ENCODE data around the gene SORBS1. TPM values are rescaled to one million over a fixed set of nuclear protein-coding genes. Genes with fewer than 3 reads are reported as not detected.
A peak's percentile ranks its signal among the peaks of the same experiment; 100 is the strongest.

SORBS1 gene
- total and polyA plus RNA-seq, 9 of the 15 experiments (the other 6 are each of a cell fraction or from before 2014, with no cell fraction given) = 2.0 to 13.3 (median 6.5) TPM

DNA sequence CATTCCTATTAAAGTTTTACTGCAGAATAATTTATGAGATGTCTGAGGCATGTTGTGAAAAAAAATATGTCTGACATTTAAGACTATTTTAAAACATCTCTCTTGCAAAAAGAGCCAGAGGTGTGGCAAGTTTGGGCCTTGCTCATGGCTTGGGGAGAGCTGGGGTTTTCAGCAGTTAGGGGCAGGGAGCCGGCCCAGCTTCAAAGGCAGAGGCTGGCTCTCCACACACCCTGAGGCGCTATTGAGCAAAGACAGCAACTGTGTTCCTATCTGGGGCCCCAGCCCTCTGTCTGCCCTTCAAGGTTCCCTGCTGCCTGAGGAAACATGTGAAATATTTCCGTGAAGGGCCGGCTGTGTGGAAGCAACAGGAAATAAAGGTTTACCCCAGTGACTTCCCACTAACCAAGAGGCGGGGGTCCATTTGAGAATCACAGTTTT is 94.0 kb downstream of the SORBS1 start (continued):
- TF ChIP-seq TBL1XR1 (IDR thresholded peaks at IDR 0.05; ENCODE audit: low read length in 2 of 2) (no peak), EP400 (IDR thresholded peaks at IDR 0.05) (0 out of 2 replicates have a peak, but pooled peaks have one; percentile 18), BCLAF1 (IDR thresholded peaks at IDR 0.05; ENCODE audit: borderline replicate concordance in 1 of 2, control insufficient read depth in 1 of 2, low read depth in 2 of 2, low read length in 1 of 2) (no peak), ZNF79 (CRISPR knock-in tag; IDR thresholded peaks at IDR 0.05; ENCODE audit: low read depth) (no peak), SNIP1 (IDR thresholded peaks at IDR 0.05; ENCODE audit: low read depth) (no peak), ZNF561 (CRISPR knock-in tag; conservative IDR thresholded peaks at IDR 0.05) (no peak), ARNT (IDR thresholded peaks at IDR 0.05) (no peak), RBM14 (IDR thresholded peaks at IDR 0.05; ENCODE audit: borderline replicate concordance, insufficient read depth, low read depth, low read length) (no peak), YY1 (IDR thresholded peaks at IDR 0.05; ENCODE audit: borderline replicate concordance in 1 of 3, control insufficient read depth in 1 of 3, extremely low read depth in 1 of 3, insufficient read depth in 3 of 3, insufficient read length in 1 of 3, insufficient replicate concordance in 2 of 3, low read depth in 1 of 3, low read length in 2 of 3) (no peak), HES1 (IDR thresholded peaks at IDR 0.05; ENCODE audit: low read depth) (no peak), FOXA3 (CRISPR knock-in tag; conservative IDR thresholded peaks at IDR 0.05 in 1 of 2, IDR thresholded peaks at IDR 0.05 in 1 of 2) (no peak), REST (IDR thresholded peaks at IDR 0.05; ENCODE audit: borderline replicate concordance) (peak; percentile 77; the same call in 1 of the 2 replicates), REST (CRISPR knock-in tag; IDR thresholded peaks at IDR 0.05; ENCODE audit: low read depth) (no peak)
- TF ChIP-seq, protein P1, sequence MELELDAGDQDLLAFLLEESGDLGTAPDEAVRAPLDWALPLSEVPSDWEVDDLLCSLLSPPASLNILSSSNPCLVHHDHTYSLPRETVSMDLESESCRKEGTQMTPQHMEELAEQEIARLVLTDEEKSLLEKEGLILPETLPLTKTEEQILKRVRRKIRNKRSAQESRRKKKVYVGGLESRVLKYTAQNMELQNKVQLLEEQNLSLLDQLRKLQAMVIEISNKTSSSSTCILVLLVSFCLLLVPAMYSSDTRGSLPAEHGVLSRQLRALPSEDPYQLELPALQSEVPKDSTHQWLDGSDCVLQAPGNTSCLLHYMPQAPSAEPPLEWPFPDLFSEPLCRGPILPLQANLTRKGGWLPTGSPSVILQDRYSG (tag; conservative IDR thresholded peaks at IDR 0.05; ENCODE audit: low read depth) = no peak
